KMS-11 (cell line): ENCODE results near the gene RALGPS1.
"Not testable (repeated sequence)": the region's sequence is repeated elsewhere in the genome, so short reads cannot be mapped to it uniquely, and the experiment has no call there.

Experiments
- H2AFZ ChIP-seq: fragments of 200-600 bp; sonication (generic); 2 replicates; pipeline ENCODE4 v1.6.1; 2016; ENCODE audit warnings: antibody characterized with exemption, mixed run types, low read depth
- H3K27ac ChIP-seq: fragments of 200-600 bp; sonication (generic); 2 replicates; pipeline ENCODE4 v1.6.1; 2016; ENCODE audit warnings: mild to moderate bottlenecking, mixed run types
- H3K27me3 ChIP-seq: fragments of 200-600 bp; sonication (generic); 2 replicates; pipeline ENCODE4 v1.6.1; 2017; ENCODE audit warnings: mild to moderate bottlenecking, low read depth, mixed run types, moderate library complexity; ENCODE audit not compliant: insufficient read depth
- H3K36me3 ChIP-seq: fragments of 200-600 bp; sonication (generic); 2 replicates; pipeline ENCODE4 v1.6.1; 2017; ENCODE audit warnings: mild to moderate bottlenecking, mixed run types; ENCODE audit not compliant: insufficient read depth
- H3K4me1 ChIP-seq: fragments of 200-600 bp; sonication (generic); 2 replicates; pipeline ENCODE4 v1.6.1; 2016; ENCODE audit warnings: mild to moderate bottlenecking, low read depth, mixed run types; ENCODE audit not compliant: poor library complexity, severe bottlenecking
- H3K4me2 ChIP-seq: fragments of 200-600 bp; sonication (generic); 2 replicates; pipeline ENCODE4 v1.7.0; 2016; ENCODE audit warnings: mild to moderate bottlenecking, mixed run types
- H3K4me3 ChIP-seq: fragments of 200-600 bp; sonication (generic); IDR thresholded peaks from 2 replicates; pipeline ENCODE4 v1.6.1; 2017; ENCODE audit warnings: low read depth, low read length, mixed read lengths; ENCODE audit not compliant: insufficient read depth
- H3K79me2 ChIP-seq: fragments of 200-600 bp; sonication (generic); 2 replicates; pipeline ENCODE4 v1.6.1; 2016; ENCODE audit warnings: low read depth, mixed run types; ENCODE audit not compliant: insufficient read depth
- H3K9ac ChIP-seq: fragments of 200-600 bp; sonication (generic); 2 replicates; pipeline ENCODE4 v1.6.1; 2016; ENCODE audit warnings: mild to moderate bottlenecking, mixed run types
- H4K20me1 ChIP-seq: fragments of 200-600 bp; sonication (generic); 2 replicates; pipeline ENCODE4 v1.6.1; 2016; ENCODE audit warnings: mild to moderate bottlenecking, mixed run types; ENCODE audit not compliant: insufficient read depth
- CTCF ChIP-seq: fragments of 200-600 bp; sonication (generic); conservative IDR thresholded peaks from 2 replicates; pipeline ENCODE4 v1.6.1; 2017; ENCODE audit warnings: low read depth, mild to moderate bottlenecking, antibody characterized with exemption, low read length, moderate library complexity, mixed read lengths

The RALGPS1 gene

DNA sequence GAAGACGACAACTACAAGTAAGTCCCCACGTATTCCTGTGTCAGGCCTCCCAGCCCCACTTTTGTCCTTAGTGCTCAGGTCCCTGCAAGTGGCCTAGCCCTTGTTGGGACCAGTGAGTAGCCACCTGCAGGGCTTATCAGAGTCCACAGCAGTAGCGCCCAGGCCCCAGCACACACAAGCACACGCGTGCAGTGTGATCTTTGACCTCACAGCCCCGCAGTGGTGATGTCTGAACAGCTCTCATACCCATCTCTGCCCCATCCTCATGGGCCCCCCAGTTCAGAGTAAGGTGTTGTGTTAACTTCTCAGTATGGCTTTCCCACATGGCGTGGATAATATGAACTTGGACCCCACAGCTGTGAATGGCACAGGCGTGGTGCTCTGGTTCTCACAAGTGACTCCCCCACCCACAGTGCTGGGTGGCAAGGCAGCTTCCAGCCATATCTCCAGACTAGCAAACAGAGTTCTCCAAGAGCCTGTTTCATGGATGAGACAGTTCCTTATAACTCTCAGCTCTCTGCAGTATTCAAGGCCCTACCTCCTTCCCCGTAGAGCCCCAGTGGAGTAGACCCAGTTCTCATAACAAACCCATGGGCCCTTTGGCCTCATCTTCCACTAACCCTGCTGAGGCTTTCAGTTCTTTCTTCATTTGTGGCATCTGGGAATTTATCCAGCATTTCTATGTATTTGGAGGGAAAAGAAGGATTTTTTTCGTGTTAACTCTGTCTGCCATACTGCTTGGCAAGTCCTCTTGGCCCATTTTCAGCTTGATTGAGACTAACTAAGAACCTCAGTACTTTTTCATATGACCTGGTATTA lies 254.4 kb downstream of the RALGPS1 start:
- Histone ChIP-seq H3K27ac (no peak overlapping the region), H3K4me2 (no peak overlapping the region), H3K9ac (no peak overlapping the region)

GRCh38 chr9:127169575-127169883 lies 254.9 kb downstream of the RALGPS1 start:
- no peak overlapping the region for H3K4me2 ChIP-seq
- no peaks in the 10 kb centered on the region for H3K4me1 ChIP-seq
- H3K79me2 ChIP-seq, result no peaks in the 10 kb centered on the region
- no peaks in the 10 kb centered on the region for H3K36me3 ChIP-seq
- no peak overlapping the region for H3K4me3 ChIP-seq
- H2AFZ ChIP-seq, result no peak overlapping the region
- no peak overlapping the region for H3K9ac ChIP-seq
- H4K20me1 ChIP-seq, result no peaks in the 10 kb centered on the region
- no peak overlapping the region for H3K27ac ChIP-seq
- no peak for TF ChIP-seq CTCF
- H3K27me3 ChIP-seq, result no peaks in the 10 kb centered on the region

More for the DNA sequence above, 254.4 kb downstream of the RALGPS1 start:
- Histone ChIP-seq H3K4me3 (no peak overlapping the region), H2AFZ (no peak overlapping the region), H4K20me1 (no peaks in the 10 kb centered on the region), H3K36me3 (no peaks in the 10 kb centered on the region), H3K4me1 (peaks cover under 1% of the 10 kb centered on the region), H3K27me3 (no peaks in the 10 kb centered on the region), H3K79me2 (no peaks in the 10 kb centered on the region)
- no peak for TF ChIP-seq CTCF

GRCh38 chr9:127170103-127170502 lies 255.5 kb downstream of the RALGPS1 start:
- no peak for TF ChIP-seq CTCF
- no peak overlapping the region for H3K4me2 ChIP-seq
- no peak overlapping the region for H3K27ac ChIP-seq

DNA sequence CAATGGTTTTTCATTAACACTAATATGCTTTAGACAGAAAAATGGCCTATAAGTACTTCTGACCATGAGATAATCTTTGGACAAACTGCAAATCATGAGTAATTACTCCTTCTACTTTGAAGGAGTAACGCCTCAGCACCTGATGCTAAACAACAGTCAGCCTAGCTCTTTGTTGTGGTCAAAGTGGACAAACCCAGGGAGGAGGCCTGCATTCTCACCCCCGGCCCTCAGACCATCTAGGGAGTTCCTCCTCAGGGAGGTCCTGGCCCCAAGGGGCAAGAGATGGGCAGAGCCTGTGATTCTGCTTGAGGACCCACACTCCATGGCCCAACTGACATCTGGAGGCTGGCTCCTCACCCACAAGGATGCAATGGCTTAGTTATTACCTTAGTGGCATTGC lies 256.1 kb downstream of the RALGPS1 start:
- H3K4me3 ChIP-seq, result no peak overlapping the region
- no peaks in the 10 kb centered on the region for H3K4me1 ChIP-seq
- H2AFZ ChIP-seq, result no peak overlapping the region
- no peak overlapping the region for H3K4me2 ChIP-seq
- H3K79me2 ChIP-seq, result no peaks in the 10 kb centered on the region
- H3K36me3 ChIP-seq, result no peaks in the 10 kb centered on the region
- H3K27ac ChIP-seq, result no peak overlapping the region
- H3K9ac ChIP-seq, result no peak overlapping the region
- no peaks in the 10 kb centered on the region for H4K20me1 ChIP-seq
- TF ChIP-seq CTCF, result no peak
- H3K27me3 ChIP-seq, result no peaks in the 10 kb centered on the region

More at GRCh38 chr9:127170103-127170502, 255.5 kb downstream of the RALGPS1 start:
- Histone ChIP-seq H4K20me1 (no peaks in the 10 kb centered on the region), H3K27me3 (no peaks in the 10 kb centered on the region), H3K9ac (no peak overlapping the region), H3K79me2 (no peaks in the 10 kb centered on the region), H3K4me1 (no peaks in the 10 kb centered on the region), H2AFZ (no peak overlapping the region), H3K36me3 (no peaks in the 10 kb centered on the region), H3K4me3 (no peak overlapping the region)

DNA sequence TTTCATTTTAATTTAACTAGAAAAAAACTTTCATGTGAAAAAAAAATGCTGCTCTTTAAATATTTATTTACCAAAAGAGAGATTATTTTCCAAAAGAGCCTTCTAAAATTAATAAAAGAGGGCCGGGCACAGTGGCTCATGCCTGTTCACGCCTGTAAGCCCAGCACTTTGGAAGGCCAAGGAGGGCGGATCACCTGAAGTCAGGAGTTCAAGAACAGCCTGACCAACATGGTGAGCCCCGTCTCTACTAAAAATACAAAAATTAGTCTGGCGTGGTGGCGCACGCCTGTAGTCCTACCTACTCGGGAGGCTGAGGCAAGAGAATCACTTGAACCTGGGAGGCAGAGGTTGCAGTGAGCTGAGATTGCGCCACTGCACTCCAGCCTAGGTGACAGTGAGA lies 256.8 kb downstream of the RALGPS1 start:
- H3K27ac ChIP-seq, H3K4me2 ChIP-seq, H2AFZ ChIP-seq, H3K27me3 ChIP-seq, H3K4me3 ChIP-seq, H3K79me2 ChIP-seq, H4K20me1 ChIP-seq, H3K36me3 ChIP-seq, H3K4me1 ChIP-seq, H3K9ac ChIP-seq: not testable (repeated sequence)
